HepG2 (cell line): ENCODE data around the gene LPIN3. TPM values are rescaled to one million over a fixed set of nuclear protein-coding genes. Genes with fewer than 3 reads are reported as not detected.
A peak's percentile ranks its signal among the peaks of the same experiment; 100 is the strongest.

Experiments
- ARHGAP35 ChIP-seq: sonication (generic); formaldehyde crosslinking; IDR thresholded peaks from 2 replicates; pipeline ENCODE4 v1.9.0; 2022; ENCODE audit warnings: mild to moderate bottlenecking, inconsistent platforms, moderate library complexity, missing genetic modification reagents, borderline replicate concordance
- CEBPZ ChIP-seq: IDR thresholded peaks from 2 replicates; pipeline ENCODE4 v1.6.1; 2012; ENCODE audit warnings: low read length, improper control_type of control experiment
- DBP ChIP-seq: sonication (generic); formaldehyde crosslinking; IDR thresholded peaks from 2 replicates; pipeline ENCODE4 v1.4.0; 2020; ENCODE audit warnings: missing genetic modification reagents; ENCODE audit errors: not compliant biosample characterization
- E2F1 ChIP-seq: sonication (generic); formaldehyde crosslinking; IDR thresholded peaks from 2 replicates; pipeline ENCODE4 v1.5.0; 2020; ENCODE audit warnings: missing genetic modification reagents
- NR0B2 ChIP-seq: sonication (generic); formaldehyde crosslinking; IDR thresholded peaks from 2 replicates; pipeline ENCODE4 v1.4.0; 2020; ENCODE audit warnings: mild to moderate bottlenecking, missing genetic modification reagents
- NR2F2 ChIP-seq: IDR thresholded peaks from 2 replicates; pipeline ENCODE4 v1.6.1; 2012; ENCODE audit warnings: low read depth, inconsistent platforms, borderline replicate concordance
- WIZ ChIP-seq: sonication (generic); formaldehyde crosslinking; IDR thresholded peaks from 2 replicates; pipeline ENCODE4 v1.5.1; 2020; ENCODE audit warnings: mild to moderate bottlenecking, missing genetic modification reagents
- XRCC5 ChIP-seq: fragments of 200-400 bp; formaldehyde crosslinking; optimal IDR thresholded peaks from 2 replicates; pipeline ENCODE3; 2017; ENCODE audit warnings: mild to moderate bottlenecking, low read length
- ZBTB37 ChIP-seq: sonication (generic); formaldehyde crosslinking; IDR thresholded peaks from 2 replicates; pipeline ENCODE4 v1.4.0; 2020; ENCODE audit warnings: mild to moderate bottlenecking, missing genetic modification reagents
- ZNF10 ChIP-seq: sonication (generic); formaldehyde crosslinking; IDR thresholded peaks from 2 replicates; pipeline ENCODE4 v1.4.0; 2020; ENCODE audit warnings: mild to moderate bottlenecking, low read depth, missing genetic modification reagents, borderline replicate concordance
- ZNF513 ChIP-seq: sonication (generic); formaldehyde crosslinking; conservative IDR thresholded peaks from 2 replicates; pipeline ENCODE4 v1.5.0; 2020; ENCODE audit warnings: missing genetic modification reagents
- ZNF549 ChIP-seq: sonication (generic); formaldehyde crosslinking; IDR thresholded peaks from 2 replicates; pipeline ENCODE4 v1.5.0; 2020; ENCODE audit warnings: missing genetic modification reagents
- polyA plus RNA-seq, 8 experiments: library from polyadenylated mRNA; depleted of rRNA in 3 of 8; stranded (reverse) in 7 of 8; unstranded in 1 of 8; fragments of >200 nt; fragmentation: Illumina TruSeq in 4 of 8; extraction: Trizol in 4 of 8; gene quantifications; 2 replicates each; pipeline versions ENCODE4 v1.2.1 to v1.2.3, GENCODE V29; 2011 to 2016; ENCODE audit warnings: low read depth in 4 of 8, missing spikeins in 1 of 8, mixed read lengths in 1 of 8; ENCODE audit not compliant: insufficient read depth in 1 of 8
- total RNA-seq, 5 experiments: library from RNA; depleted of rRNA; stranded (reverse); fragments of >200 nt; fragmentation: Illumina TruSeq; extraction: Trizol; gene quantifications; 2 replicates each; pipeline ENCODE4 v1.2.3, GENCODE V29; 2016; ENCODE audit warnings: low read depth in 1 of 5

LPIN3 gene
- total and polyA plus RNA-seq, 2 of the 13 experiments (the other 11 are each of a cell fraction or from before 2014, with no cell fraction given): 14.2 to 28.6 TPM

GRCh38 chr20:41316602-41317545 is 23.7 kb upstream of the LPIN3 start (continued):
- TF ChIP-seq ZNF513 (CRISPR knock-in tag) (0 out of 2 replicates have a peak, but pooled peaks have one; percentile 44), CEBPZ (no peak), WIZ (CRISPR knock-in tag) (no peak; the same call in 1 of the 2 replicates), NR2F2 (peak; percentile 39; the same call in 1 of the 2 replicates), ZNF549 (CRISPR knock-in tag) (no peak), ZNF10 (CRISPR knock-in tag) (no peak), DBP (CRISPR knock-in tag) (no peak), NR0B2 (no peak), ARHGAP35 (CRISPR knock-in tag) (peak; percentile 96), XRCC5 (peak; percentile 65), ZBTB37 (CRISPR knock-in tag) (no peak), E2F1 (CRISPR knock-in tag) (no peak)
